Stimulated activated CD4-positive, alpha-beta T cell treated with anti-CD3 and anti-CD28 coated beads, Interleukin-4, amount 100 ng/mL, for 48 hours (primary cell): ENCODE data around the gene MTFP1.
"Not testable (repeated sequence)": the region's sequence is repeated elsewhere in the genome, so short reads cannot be mapped to it uniquely, and the experiment has no call there.

Experiments
- DNase-seq, 2 donors: peaks; one replicate each; pipeline ENCODE4 v3.0.0-alpha.2; 2020; ENCODE audit warnings: low read depth in 2 of 2

Gene MTFP1

DNA sequence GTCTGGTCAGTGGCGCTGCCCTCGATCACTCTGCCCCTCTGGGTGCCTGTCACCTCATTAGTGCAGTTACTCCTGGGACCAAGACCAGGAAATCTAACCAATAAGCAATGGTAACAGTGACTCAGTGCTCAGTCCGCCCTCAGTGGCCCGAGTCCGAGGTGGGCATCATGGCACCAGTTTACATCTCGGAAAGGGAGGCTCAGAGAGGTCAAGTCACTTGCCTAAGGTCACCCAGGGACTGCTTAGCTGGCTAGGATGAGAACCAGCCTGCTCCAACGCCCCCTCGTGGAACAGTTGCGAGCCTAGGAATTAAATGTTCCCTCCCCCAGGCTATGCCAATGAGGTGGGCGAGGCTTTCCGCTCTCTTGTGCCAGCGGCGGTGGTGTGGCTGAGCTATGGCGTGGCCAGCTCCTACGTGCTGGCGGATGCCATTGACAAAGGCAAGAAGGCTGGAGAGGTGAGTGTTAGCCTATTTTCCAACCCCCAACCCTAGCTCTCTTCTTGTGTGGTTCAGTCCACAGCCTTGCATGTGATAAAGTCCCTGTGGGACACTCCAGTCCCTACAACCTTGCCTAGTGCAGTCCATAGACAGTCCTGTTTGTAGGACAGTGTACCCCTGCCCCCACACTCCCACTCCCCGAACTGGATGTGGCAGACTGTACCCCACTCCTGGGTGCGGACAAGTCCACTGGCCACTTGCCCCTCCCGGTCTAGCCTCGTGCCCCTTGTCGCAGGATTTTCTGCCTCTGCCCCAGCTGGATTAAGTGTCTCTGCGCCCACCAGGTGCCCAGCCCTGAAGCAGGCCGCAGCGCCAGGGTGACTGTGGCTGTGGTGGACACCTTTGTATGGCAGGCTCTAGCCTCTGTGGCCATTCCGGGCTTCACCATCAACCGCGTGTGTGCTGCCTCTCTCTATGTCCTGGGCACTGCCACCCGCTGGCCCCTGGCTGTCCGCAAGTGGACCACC is 1.1 kb downstream of the MTFP1 start:
- peak; percentile 86 for DNase-seq

GRCh38 chr22:30427871-30428270 is 2.3 kb downstream of the MTFP1 start:
- no peak for DNase-seq

- DNase-seq = no peak
Measured at GRCh38 chr22:30429887-30430286, 4.3 kb downstream of the MTFP1 start.

GRCh38 chr22:30430933-30431332 is 5.4 kb downstream of the MTFP1 start:
- DNase-seq = no peak

- DNase-seq = no peak
Measured at GRCh38 chr22:30432096-30432495, 6.5 kb downstream of the MTFP1 start.

- DNase-seq = no peak
Measured at GRCh38 chr22:30432520-30432919, 7.0 kb downstream of the MTFP1 start.

DNA sequence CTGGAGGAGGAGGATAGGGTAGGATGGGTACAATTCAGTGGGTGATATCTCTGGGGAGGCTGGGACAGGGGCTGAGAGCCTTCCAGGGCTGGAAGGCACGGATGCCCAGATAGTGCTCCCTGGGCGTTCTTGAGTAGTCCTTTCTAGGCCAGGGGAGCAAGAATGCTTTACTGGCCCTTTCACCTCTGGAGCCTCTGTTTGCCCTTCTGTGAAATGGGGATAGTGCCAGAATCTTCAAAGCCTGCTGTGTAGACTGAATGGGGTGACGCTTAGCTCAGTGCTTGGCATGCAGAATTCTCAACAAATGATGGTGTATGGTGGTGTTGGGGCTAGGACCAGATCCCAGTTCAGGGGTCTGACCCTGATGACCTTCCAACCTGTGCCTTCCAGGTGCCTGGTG is 7.7 kb downstream of the MTFP1 start:
- DNase-seq = no peak

GRCh38 chr22:30433773-30434172 is 8.2 kb downstream of the MTFP1 start:
- no peak for DNase-seq

DNA sequence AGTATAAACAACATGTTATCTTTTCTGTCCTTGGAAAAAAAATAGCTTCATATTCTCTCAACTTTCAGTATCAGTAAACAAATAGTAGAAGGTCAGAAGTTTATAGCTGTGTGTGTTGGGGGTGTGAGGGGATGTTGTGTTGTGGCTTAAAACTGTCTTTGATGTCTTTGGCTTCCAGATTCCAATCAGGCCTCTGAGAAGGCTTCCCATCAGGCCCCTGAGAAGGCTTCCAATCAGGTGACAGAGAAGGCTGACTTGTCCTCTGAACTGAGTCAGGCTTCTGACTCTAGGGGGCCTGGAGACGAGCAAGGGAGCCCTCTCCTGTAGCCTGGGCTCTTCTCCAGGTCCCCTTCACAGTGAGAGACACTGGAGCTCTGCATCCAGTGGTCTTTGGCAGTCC is 9.3 kb downstream of the MTFP1 start:
- no peak for DNase-seq

- DNase-seq = peak; percentile 46 to 67
Measured at GRCh38 chr22:30435674-30436126, 10.1 kb downstream of the MTFP1 start.

DNA sequence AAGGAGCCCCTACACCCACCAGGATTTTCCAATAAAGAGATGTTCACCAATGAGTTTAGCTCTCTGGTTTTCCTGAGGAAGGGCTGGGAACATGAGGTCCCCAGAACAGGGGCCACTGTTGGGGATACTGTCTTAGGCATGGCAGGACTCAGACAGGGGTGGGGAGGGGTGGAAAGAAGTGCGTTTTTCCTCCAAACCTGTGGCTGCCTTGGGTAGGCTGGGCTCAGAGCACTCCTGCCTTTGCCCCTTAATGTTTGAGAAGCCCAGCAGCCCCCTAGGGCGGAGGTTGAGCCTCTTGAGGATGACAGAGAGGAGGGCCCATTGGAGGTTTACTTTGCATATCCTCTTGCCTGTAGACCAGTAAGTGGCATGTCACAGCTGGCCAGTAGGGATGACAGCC is 10.6 kb downstream of the MTFP1 start:
- no peak for DNase-seq

GRCh38 chr22:30438559-30438958 is 13.0 kb downstream of the MTFP1 start:
- no peak for DNase-seq

- DNase-seq = no peak
Measured at GRCh38 chr22:30439226-30439625, 13.7 kb downstream of the MTFP1 start.

DNA sequence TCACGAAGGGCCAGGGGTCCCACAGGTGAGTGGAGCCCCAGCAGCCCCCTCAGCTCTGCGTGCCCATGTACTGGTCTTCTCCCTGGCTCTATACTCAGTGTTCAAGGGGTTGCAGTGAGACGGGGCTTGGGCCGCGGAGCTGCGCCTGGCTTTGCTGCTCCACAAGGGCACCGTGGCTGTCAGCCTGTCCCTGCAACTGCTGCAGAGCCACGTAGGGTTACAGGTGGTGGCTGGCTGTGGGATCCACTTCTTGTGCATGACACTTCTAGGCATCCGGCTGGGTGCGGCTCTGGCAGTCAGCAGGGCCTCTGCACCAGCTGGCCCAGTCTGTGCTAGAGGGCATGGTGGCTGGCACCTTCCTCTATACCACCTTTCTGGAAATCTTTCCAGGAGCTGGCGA is 14.3 kb downstream of the MTFP1 start:
- DNase-seq = no peak

GRCh38 chr22:30441088-30441487 is 15.5 kb downstream of the MTFP1 start:
- no peak for DNase-seq

- DNase-seq = peak; percentile 54 to 56
Measured at GRCh38 chr22:30444632-30445437, 19.3 kb downstream of the MTFP1 start.

DNA sequence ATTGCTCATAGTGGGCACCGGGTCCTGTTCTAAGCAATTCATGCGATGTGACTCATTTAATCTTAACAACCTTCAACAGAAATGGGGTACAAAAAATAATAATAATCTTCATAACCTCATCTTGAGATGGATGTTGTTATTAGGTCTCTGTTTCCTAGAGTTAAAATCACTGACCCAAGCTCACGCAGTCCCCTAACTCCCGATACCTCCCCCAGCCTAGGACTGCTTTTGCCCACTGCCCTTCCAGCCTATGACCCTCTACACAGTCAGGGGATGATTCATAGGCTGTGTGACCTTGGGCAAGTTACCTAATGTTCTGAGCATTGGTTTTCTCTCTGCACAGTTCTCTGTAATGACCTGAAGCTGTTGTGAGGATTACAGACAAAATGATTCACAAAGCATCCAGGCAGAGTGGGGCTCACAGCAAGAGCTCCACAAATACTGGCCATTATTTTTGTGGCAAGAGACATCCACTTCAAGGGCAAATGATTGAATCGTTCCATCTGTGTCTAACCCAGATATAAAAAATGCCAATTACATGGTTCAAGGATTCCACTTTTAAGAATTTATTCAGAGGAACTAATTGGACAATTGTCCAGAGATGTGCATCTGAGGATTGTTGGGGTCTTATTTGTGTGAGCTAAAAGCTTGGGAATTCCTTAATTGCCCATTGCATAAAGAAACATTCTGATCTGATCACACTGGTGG is 20.0 kb downstream of the MTFP1 start:
- no peak for DNase-seq

GRCh38 chr22:30447656-30448055 is 22.1 kb downstream of the MTFP1 start:
- DNase-seq = no peak

DNA sequence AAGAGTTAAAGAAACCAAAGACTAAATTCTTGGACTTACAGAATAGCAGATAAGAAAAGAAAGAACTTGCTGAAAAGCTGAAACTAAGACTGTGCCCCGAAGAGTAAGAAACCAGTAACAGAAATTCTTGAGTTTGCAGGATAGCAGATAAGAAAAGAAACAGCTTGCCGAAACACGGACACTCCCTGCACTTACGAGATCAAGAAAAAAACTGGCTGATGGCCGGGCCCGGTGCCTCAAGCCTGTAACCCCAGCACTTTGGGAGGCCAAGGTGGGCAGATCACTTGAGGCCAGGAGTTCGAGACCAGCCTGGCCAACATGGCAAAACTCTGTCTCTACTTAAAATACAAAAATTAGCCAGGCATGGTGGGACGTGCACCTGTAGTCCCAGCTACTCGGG is 25.9 kb downstream of the MTFP1 start:
- not testable (repeated sequence) for DNase-seq

DNA sequence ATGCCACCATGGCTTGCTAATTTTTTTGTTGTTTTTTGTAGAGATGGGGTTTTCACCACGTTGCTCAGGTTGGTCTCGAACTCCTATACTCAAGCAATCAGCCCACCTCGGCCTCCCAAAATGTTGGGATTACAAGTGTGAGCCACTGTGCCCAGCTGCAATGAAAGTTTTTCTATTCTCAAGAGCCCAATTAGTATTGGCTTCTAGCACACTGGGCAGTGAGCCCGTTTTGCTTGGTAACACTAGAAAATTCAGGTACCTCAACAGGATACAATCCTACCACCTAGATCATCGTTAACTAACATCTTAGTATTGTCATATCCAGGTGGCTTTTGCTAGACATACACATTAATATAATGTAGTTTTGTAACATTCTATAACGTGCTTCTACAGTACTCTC is 27.3 kb downstream of the MTFP1 start:
- DNase-seq = no peak

DNA sequence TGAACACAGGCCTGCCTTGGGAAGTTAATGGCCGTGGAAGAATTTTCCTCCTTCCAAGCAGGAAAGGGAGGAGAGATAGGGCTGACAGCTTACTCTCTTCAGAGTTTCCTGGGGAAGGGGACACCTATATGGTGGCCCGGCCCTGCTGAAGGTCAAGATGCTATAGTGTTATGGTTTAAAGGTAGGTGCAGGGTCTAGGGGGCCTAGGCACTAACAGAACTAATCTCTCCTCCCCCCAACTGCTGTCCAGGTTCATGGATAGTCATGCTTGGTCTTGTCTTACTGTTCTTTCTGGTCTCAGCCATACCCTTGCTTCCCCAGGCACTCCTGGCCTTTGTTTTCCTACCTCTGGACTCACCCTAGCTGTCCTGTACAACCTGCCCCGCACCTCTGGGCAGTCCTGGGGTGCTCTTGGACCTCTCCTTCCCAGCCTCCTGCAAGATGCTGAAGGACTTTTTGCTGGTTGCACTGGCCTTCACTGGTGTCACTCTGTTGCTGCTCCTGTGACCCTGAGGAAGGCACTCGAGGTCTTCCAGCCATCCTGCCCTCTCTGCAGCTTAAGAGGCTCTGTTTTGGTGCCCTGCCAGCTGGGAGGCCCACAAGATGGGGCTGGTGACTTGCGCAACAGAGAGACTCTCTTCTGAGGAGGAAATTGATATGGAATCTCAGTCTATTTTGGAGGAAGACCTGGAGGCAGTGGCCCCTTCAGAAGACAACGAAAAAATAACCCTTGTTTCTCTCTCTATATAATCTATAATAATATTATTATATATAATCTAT is 28.4 kb downstream of the MTFP1 start:
- DNase-seq = peak in 1 of 2 donors; percentile 28
